MM.1S (cell line): Measurements from ENCODE around the gene RASGEF1B.

Source experiments
- DNase-seq: peaks from one replicate; pipeline ENCODE4 v3.0.0-alpha.2; 2015
- H2AFZ ChIP-seq: fragments of 300-600 bp; sonication (generic); 2 replicates; pipeline ENCODE4 v1.6.0; 2016; ENCODE audit warnings: antibody characterized with exemption, low read length
- H3F3A ChIP-seq: fragments of 300-600 bp; sonication (generic); 2 replicates; pipeline ENCODE4 v1.6.1; 2016; ENCODE audit warnings: mild to moderate bottlenecking, antibody characterized with exemption, low read length, moderate library complexity, mixed read lengths; ENCODE audit not compliant: insufficient read depth
- H3K27ac ChIP-seq: fragments of 300-600 bp; sonication (generic); 2 replicates; pipeline ENCODE4 v1.5.1; 2016; ENCODE audit warnings: mild to moderate bottlenecking, low read length
- H3K27me3 ChIP-seq: fragments of 300-600 bp; sonication (generic); replicated peaks from 2 replicates; pipeline ENCODE4 v1.6.0; 2016; ENCODE audit warnings: low read length; ENCODE audit not compliant: insufficient read depth
- H3K36me3 ChIP-seq: fragments of 300-600 bp; sonication (generic); replicated peaks from 2 replicates; pipeline ENCODE4 v1.6.1; 2016; ENCODE audit warnings: mild to moderate bottlenecking, low read length, mixed read lengths; ENCODE audit not compliant: insufficient read depth
- H3K4me1 ChIP-seq: fragments of 300-600 bp; sonication (generic); 2 replicates; pipeline ENCODE4 v1.6.1; 2016; ENCODE audit warnings: low read length, mixed read lengths
- H3K4me2 ChIP-seq: fragments of 300-600 bp; sonication (generic); 2 replicates; pipeline ENCODE4 v1.6.0; 2016; ENCODE audit warnings: low read depth, low read length
- H3K4me3 ChIP-seq: fragments of 300-600 bp; sonication (generic); 2 replicates; pipeline ENCODE4 v1.5.1; 2016; ENCODE audit warnings: low read length, mixed read lengths
- H3K79me2 ChIP-seq: fragments of 300-600 bp; sonication (generic); 2 replicates; pipeline ENCODE4 v1.6.1; 2016; ENCODE audit warnings: mixed run types, low read length, mixed read lengths
- H3K9ac ChIP-seq: fragments of 300-600 bp; sonication (generic); 2 replicates; pipeline ENCODE4 v1.6.1; 2016; ENCODE audit warnings: low read length, mixed read lengths
- H3K9me2 ChIP-seq: fragments of 300-600 bp; sonication (generic); replicated peaks from 2 replicates; pipeline ENCODE4 v1.6.1; 2016; ENCODE audit warnings: mild to moderate bottlenecking, low read length, mixed read lengths; ENCODE audit not compliant: insufficient read depth
- H3K9me3 ChIP-seq: fragments of 300-600 bp; sonication (generic); replicated peaks from 2 replicates; pipeline ENCODE4 v1.6.1; 2016; ENCODE audit warnings: mild to moderate bottlenecking, low read length, mixed read lengths; ENCODE audit not compliant: insufficient read depth
- H4K20me1 ChIP-seq: fragments of 300-600 bp; sonication (generic); 2 replicates; pipeline ENCODE4 v1.6.1; 2016; ENCODE audit warnings: mild to moderate bottlenecking, low read length, moderate library complexity, mixed read lengths; ENCODE audit not compliant: insufficient read depth
- CTCF ChIP-seq: fragments of 300-600 bp; sonication (generic); IDR thresholded peaks from 2 replicates; pipeline ENCODE4 v1.5.1; 2016; ENCODE audit warnings: antibody characterized with exemption, low read length, mixed read lengths
- EZH2 ChIP-seq: fragments of 300-600 bp; sonication (generic); optimal IDR thresholded peaks from 2 replicates; pipeline ENCODE3; 2017; ENCODE audit warnings: low read depth, mild to moderate bottlenecking, antibody characterized with exemption, low read length, mixed read lengths
- EZH2phosphoT487 ChIP-seq: fragments of 300-600 bp; sonication (generic); IDR thresholded peaks from 2 replicates; pipeline ENCODE4 v1.6.1; 2018; ENCODE audit warnings: antibody characterized with exemption, low read length

The RASGEF1B gene

DNA sequence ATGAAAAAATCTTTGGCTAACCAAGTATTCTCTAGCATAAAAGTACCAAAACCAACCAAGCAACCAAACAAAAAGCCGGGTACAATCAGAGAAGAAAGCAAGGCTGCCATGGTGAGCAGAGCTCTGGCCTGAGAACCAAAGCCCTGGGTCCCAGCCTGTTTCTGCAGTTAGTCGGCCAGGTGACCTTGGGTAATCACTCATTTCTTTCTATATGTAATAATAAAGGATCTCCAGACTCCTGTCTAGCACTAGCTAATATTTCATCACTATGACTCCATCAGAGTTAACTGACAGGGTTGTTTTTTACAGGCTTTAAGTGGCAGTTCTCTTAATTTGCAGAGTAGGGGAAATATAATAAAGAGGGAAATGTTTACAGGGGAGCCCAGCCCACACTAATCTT is 34.0 kb upstream of the RASGEF1B start:
- Histone ChIP-seq H3K9me2 (no peaks in the 10 kb centered on the region), H3K27ac (peak overlapping the region; percentile 93), H3K27me3 (no peaks in the 10 kb centered on the region), H2AFZ (peak overlapping the region; percentile 41; the same call in 1 of the 2 replicates), H3K4me2 (peak overlapping the region; percentile 70), H4K20me1 (no peaks in the 10 kb centered on the region), H3K4me1 (peaks cover 60% of the 10 kb centered on the region), H3K36me3 (no peaks in the 10 kb centered on the region), H3K4me3 (peak overlapping the region; percentile 41), H3F3A (peaks cover 31% of the 10 kb centered on the region), H3K9me3 (no peaks in the 10 kb centered on the region), H3K79me2 (no peaks in the 10 kb centered on the region), H3K9ac (peak overlapping the region; percentile 67)
- TF ChIP-seq CTCF, result no peak
- TF ChIP-seq EZH2phosphoT487, result no peak
- no peak for TF ChIP-seq EZH2
- DNase-seq, result no peak

DNA sequence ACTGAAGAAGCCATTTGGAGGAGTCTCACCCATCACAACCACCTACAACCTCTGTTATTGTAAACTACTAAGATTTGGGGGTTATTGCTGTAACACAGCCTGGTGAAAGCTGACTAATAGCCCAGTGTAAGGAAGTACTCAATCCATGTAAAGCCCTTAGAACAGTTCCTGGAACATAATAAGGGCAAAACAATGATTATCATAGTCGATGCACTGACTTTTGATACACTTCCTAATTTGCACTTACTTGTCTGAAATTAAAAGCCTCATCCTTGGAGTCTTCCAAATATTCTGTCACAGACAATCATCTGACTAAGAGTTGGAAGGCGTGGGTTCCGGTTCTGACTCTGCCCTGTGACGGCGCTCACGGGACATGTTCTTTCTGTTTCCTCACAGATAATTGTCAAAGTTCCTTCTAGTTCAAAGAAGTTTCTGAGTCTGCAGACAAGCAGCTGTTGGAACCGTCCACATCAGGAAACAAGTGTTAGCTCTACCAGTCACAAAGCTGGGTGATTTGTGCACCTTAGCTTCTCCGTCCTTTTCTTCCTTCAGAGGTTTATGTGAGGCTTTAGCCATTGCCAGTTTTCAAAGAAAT is 33.4 kb upstream of the RASGEF1B start:
- Histone ChIP-seq H3K9ac (peak overlapping the region; percentile 67), H3K4me1 (peaks cover 54% of the 10 kb centered on the region), H3K36me3 (no peaks in the 10 kb centered on the region), H3K9me2 (no peaks in the 10 kb centered on the region), H3K4me2 (peak overlapping the region; percentile 70), H3K4me3 (peak overlapping the region; percentile 41), H4K20me1 (no peaks in the 10 kb centered on the region), H3K9me3 (no peaks in the 10 kb centered on the region), H3K27ac (peak overlapping the region; percentile 93), H3K27me3 (no peaks in the 10 kb centered on the region), H2AFZ (peak overlapping the region; percentile 41), H3K79me2 (no peaks in the 10 kb centered on the region), H3F3A (peaks cover 27% of the 10 kb centered on the region)
- DNase-seq, result peak; percentile 88
- TF ChIP-seq EZH2, result no peak
- peak; percentile 23 for TF ChIP-seq CTCF

DNA sequence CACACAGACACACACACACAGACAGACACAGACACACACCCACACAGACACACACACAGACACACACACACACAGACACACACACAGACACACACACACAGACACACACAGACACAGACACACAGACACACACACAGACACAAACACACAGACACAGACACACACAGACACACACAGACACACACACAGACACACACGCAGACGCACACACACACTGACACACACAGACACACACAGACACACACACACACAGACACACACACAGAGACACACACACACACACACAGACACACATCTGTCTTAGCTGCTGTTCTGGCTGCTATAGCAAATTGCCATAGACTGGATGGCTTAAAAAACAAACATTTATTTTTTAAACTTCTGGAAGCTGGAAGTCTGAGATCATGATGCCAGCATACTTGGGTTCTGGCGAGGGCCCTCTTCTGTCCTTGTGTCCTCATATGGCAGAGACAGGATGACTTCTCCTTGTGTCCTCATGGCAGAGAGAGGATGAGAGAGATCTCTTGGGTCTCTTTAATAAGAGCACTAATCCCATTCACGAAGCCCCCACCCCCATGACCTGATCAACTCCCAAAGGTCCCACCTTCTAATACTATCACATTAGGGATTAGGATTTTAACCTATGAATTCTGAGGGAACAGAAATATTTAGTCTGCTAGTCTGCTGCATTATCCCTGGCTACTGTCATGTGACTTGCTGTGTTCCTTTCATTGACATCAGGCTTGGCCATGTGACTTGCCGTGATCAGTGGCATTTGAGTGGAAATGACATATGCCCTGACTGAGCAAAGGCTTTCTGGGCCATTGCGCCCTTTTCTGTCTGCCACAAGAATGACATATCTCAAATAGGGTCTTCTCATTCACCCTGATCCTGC is 32.7 kb upstream of the RASGEF1B start:
- Histone ChIP-seq H3K9me3 (no peaks in the 10 kb centered on the region), H3K4me1 (peaks cover 49% of the 10 kb centered on the region), H3K9ac (peak overlapping the region; percentile 67), H3K27ac (peak overlapping the region; percentile 93), H4K20me1 (no peaks in the 10 kb centered on the region), H3K9me2 (no peaks in the 10 kb centered on the region), H3K4me3 (peak overlapping the region; percentile 41; the same call in 1 of the 2 replicates), H3K4me2 (peak overlapping the region; percentile 70), H3K27me3 (no peaks in the 10 kb centered on the region), H3K79me2 (no peaks in the 10 kb centered on the region), H2AFZ (peak overlapping the region; percentile 41), H3F3A (peaks cover 22% of the 10 kb centered on the region), H3K36me3 (no peaks in the 10 kb centered on the region)
- DNase-seq, result no peak
- no peak for TF ChIP-seq EZH2phosphoT487
- no peak for TF ChIP-seq EZH2
- TF ChIP-seq CTCF, result no peak
